Left kidney (tissue), 2 donors: Measurements from ENCODE around the gene ATP2C2. TPM values are rescaled to one million over a fixed set of nuclear protein-coding genes. Genes with fewer than 3 reads are reported as not detected.

ENCODE experiments used
- DNase-seq: peaks from one replicate; pipeline ENCODE4 v3.0.0-alpha.2; 2013
- polyA plus RNA-seq: library from polyadenylated mRNA; unstranded; fragments of 120-200 nt; gene quantifications from one replicate; pipeline ENCODE4 v1.2.1, GENCODE V29; 2013; ENCODE audit not compliant: insufficient read length

ATP2C2 gene
- polyA plus RNA-seq, 1 donor = 1.4 TPM

DNA sequence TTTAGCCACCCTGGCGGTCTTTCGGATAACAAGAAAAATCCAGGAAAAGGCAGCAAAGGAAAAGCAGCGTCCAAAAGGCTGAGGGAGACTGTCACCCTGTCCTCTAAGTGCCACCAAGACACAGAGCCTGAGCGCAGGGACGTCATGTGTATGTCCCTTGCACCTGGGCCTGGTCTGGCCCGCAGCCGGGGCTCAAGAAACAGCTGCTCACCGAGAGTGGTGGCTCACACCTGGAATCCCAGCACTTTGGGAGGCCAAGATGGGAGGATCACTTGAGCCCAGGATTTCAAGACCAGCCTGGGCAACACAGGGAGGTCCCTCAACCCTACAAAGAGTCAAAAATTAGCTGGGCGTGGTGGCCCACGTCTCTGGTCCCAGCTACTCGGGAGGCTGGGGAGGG is 145.3 kb downstream of the ATP2C2 start:
- no peak for DNase-seq

Other genes starting within 250 kb of the ATP2C2 start
- gene HSDL1, start 223.4 kb upstream of the ATP2C2 start, polyA plus RNA-seq = 60.2 TPM
- 7.1 TPM for gene DNAAF1, start 223.2 kb upstream of the ATP2C2 start, polyA plus RNA-seq
- 40.1 TPM for gene TAF1C, start 181.5 kb upstream of the ATP2C2 start, polyA plus RNA-seq
- not detected for gene ADAD2, start 177.4 kb upstream of the ATP2C2 start, polyA plus RNA-seq
- gene KCNG4, start 128.5 kb upstream of the ATP2C2 start, polyA plus RNA-seq = 0.07 TPM
- gene WFDC1, start 73.7 kb upstream of the ATP2C2 start, polyA plus RNA-seq = 2.6 TPM
- 20.3 TPM for gene MEAK7, start 136.1 kb downstream of the ATP2C2 start, polyA plus RNA-seq
- gene COTL1, start 249.5 kb downstream of the ATP2C2 start, polyA plus RNA-seq = 120 TPM